Measurements from ENCODE around the gene RASSF6.
"Not testable (repeated sequence)": the region's sequence is repeated elsewhere in the genome, so short reads cannot be mapped to it uniquely, and the experiment has no call there.

The RASSF6 gene, protein sequence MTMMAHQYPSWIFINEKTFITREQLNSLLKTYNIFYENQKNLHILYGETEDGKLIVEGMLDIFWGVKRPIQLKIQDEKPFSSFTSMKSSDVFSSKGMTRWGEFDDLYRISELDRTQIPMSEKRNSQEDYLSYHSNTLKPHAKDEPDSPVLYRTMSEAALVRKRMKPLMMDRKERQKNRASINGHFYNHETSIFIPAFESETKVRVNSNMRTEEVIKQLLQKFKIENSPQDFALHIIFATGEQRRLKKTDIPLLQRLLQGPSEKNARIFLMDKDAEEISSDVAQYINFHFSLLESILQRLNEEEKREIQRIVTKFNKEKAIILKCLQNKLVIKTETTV

DNA sequence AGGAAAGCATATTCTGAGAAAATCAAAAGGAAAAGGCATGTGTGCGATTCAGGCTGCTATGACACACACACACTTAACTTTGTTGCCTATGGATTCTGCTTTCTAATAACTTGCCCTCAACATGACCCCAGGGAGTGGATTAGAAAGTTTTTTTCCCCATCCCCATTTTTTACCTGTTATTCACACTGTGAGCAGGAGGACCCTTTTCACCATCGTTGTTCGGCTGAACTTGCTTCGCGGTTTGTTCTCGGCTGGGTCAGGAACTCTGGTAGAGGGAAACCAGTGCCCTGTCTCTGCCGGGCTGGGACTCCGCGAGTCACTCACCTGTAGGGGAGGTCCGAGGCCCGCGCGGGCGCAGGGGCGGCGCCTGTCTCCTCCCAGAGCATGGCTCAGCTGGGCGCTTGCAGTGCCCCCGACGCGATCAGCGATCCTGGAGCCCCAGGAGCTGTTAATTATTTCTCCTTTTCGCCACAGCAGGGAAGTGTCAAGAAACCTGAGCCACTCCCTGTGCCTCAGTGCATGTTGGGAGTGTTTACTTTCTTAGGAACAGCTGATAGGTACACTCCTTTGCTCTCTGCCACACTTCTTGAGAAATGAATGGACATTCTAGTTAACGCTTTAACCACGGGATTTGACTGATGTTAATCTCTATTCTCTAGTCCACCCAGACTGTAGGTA, at the start of gene RASSF6:
Gene RASSF6 (minus strand): TSS at position 322 of the 678 bp plus-strand sequence. CDS start 8,641 bp downstream, outside the sequence.
- peak; percentile 96 for FAIRE-seq
- DNase-seq (ENCODE audit: insufficient read length, low spot score), result no peak

DNA sequence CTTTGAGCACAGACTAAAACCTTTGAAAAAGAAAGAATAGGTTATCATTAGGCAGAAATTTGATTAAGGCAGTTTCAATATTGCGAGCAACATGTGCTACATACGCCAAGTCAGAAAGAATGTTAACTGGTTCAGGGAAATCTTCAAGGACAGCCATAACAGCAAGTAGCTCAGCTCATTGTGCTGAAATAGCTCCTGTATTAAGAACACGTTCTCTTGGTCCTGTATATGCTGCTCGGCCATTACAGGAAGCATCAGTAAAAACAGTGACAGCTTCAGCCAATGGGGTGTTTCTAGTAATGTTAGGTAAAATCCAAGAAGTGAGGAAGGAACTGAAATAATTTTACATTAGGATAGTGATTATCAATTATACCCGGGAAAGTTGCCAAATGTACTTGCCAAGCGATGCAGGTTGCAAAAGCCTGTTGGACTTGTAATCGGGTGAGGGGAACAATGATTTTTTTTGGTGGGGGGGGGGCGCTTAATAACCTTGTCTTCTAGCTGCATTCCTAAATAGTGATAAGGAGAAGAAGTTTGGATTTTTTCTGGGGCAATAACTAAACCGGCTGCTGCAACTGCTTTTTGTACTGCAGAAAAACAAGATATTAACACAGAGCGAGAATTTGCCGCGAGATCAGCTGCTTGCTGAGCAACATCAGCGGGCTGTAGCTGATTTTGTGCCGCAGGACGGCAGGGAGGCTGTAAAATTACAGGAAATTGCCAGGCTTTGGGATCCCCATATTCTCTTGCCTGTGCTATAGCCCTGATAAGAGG, 49.4 kb upstream of the RASSF6 start:
- DNase-seq (ENCODE audit: insufficient read length, low spot score) (no peak), FAIRE-seq (no peak)

DNA sequence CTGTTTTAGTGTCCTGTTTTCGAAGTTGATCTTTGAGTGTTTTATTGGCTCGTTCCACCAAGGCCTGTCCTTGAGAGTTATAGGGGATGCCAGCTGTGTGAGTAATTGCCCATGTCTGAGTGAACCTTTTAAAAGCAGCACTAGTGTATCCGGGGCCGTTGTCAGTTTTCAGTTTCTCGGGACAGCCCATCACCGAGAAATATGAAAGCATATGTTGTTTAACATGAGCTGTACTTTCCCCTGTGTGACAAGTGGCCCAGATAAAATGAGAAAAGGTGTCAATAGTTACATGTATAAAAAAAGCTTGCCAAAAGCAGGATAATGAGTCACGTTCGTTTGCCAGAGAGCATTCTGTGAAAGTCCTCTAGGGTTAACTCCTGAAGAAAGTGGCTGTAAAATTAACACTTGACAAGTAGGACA, 48.6 kb upstream of the RASSF6 start:
- DNase-seq (ENCODE audit: insufficient read length, low spot score) (no peak), FAIRE-seq (no peak)

DNA sequence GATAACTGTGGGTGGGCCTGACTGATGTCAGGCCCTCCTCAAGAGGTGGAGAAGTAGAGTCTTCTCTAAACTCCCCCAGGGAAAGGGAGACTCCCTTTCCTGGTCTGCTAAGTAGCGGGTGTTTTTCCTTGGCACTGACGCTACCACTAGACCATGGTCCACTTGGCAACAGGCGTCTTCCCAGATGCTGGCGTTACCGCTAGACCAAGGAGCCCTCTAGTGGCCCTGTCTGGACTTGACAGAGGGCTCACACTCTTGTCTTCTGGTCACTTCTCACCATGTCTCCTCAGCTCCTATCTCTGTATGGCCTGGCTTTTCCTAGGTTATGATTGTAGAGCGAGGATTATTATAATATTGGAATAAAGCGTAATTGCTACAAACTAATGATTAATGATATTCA, 45.7 kb upstream of the RASSF6 start:
- not testable (repeated sequence) for DNase-seq (ENCODE audit: insufficient read length, low spot score)

DNA sequence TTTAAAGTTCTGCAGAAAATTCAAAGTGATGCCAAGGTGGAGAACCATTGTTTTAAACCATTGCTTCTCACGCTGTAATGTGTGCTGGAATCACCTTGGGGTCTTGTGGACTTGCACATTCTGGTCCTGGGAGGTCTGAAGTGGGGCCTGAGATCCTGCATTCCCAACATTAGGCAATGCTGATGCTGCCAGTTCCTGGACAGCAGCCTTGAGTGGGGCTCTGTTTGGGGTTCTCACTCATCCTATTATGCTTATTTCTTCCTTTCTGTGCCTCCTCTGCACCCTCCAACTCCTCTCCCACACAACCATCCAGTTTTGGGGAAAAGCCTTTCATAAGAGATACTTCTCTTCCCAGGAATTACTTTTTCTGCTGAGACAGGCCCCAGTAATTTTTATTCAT, 44.2 kb upstream of the RASSF6 start:
- no peak for FAIRE-seq
- no peak for DNase-seq (ENCODE audit: insufficient read length, low spot score)

More for the DNA sequence above, 45.7 kb upstream of the RASSF6 start:
- not testable (repeated sequence) for FAIRE-seq

DNA sequence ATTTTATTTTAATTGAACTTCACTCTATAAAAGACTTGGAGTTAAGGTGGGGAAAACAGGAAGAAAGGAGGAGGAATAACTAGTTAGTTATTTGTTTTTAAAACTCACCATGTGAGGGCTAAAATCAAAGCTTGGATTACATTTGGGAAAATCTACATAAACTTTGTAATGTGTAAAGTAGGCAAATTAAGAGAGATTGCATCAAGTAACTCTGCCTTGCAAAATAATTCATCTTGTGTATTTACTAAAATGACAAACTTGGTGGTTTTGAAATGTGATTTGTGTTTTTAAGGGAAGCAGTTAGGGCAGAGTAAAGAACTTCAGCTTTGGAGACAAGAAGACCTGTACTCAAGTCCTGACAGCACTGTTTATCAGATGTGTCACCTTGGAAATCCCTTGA, 43.3 kb upstream of the RASSF6 start:
- no peak for FAIRE-seq
- DNase-seq (ENCODE audit: insufficient read length, low spot score), result no peak

DNA sequence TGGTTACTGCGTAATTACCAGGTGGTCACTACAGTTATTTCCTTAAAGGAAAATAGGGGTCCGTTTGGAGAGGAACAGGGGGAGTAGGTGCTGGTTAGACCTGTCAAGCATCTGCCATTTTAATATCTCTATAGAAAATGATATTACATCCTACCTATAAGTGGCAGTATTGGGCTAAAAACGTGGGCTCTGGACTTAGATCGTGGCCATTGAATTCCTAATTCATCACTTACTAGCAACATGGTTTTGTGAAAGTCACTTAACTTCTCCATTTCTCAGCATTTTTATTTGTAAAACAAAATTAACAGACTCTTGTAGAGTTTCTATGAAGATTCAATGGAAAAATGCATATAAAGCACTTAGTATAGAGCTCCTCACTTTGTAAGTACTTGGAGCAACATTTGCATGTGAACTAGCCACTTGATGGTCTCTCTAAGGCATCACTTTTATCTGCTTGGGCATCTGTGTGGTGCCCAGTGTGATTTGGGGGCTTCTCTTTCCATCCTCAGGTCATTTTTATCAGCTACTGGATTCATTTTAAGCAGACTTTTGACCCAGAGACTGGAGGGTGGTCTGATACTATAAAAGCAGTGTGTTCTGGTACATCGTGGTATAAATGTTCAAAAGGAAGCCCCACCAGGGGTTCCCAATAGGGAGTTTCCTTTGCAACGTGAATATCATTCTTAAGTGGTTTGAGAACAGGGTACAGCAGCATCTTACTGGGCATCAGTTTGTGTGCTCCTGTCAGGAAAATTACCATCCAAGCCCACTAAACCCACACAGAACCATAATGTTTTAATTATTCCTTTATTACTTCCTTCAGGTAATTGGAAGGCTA, 42.7 kb upstream of the RASSF6 start:
- peak; percentile 10 for DNase-seq (ENCODE audit: insufficient read length, low spot score)
- FAIRE-seq, result no peak

DNA sequence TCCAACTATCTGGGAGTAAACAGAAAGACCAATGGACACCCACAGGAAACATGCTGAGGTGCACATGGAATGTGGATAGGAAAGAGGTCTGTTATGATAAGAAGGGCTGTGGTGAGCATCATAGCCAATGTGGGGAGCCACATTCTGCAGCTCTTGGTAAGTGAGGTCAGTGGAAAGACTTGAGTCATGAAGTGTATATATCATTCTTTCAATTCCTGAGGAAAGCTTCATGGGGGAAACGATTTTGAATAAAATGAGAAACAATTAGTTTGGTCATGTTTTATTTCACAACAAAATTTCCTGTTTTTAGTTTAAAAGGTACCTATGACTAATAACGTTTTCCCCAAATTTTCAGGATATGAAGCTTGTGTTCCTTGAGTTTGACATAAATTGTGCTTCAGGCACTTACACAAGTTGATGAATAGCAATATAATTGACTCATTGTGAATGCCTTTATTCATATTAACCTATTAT, 41.4 kb upstream of the RASSF6 start:
- DNase-seq (ENCODE audit: insufficient read length, low spot score) (no peak), FAIRE-seq (no peak)

DNA sequence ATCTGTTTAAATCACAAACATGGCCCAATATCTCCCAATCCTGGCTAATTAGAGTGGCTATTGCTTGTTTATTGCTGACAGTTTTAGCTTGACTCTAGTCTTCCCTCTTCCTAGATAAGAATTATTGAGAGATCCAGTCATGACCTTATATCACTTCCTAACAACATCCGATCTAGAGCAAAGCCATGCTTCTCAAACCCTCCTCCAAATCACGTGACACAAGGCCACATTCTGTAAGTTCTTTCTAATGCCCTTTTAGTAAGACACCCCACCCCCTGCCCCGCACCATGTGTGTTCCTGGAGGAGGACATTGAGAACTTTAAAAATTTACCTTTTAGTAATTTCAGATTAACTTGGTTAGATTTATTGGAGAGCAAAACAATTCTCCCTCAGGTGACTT, 40.6 kb upstream of the RASSF6 start:
- DNase-seq (ENCODE audit: insufficient read length, low spot score), result no peak
- no peak for FAIRE-seq

DNA sequence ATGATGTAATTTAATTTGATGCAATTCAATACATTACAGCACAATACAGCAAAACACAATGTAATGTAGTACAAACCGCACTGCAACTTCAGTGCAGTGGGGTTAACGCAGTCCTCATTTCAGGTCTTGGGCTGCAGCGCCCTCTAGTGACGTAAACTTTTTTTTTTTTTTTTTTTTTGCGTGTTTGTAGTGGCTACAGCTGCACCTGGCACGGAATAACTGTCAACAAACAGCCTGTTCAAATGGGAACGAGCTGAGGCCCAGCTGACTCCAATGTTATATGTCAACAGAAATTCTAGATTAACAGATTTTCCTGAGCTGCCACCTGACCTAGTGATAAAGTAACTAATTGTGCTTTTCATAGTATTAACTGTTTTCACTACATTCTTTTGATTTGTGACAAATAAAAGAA, 33.5 kb upstream of the RASSF6 start:
- DNase-seq (ENCODE audit: insufficient read length, low spot score) (peak; percentile 27), FAIRE-seq (peak; percentile 86)

DNA sequence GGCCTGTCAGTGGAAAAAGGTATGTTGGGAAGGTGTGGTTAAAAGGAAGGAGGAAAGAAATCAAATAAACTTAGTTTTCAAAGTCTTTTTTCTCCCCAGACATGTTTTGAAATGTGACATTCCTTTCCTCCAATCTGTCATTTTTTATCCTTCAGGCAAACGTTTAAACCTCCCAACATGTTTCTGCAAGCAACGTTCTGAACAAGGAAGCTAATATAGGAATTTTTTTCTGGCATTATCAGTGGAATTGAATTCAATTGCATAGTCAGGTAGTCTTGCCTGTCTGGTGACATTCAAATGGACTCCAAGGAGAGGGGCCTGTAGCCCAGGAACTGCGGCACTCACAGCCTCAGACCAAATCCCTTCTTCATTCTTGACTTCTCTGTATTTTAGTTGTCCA, 30.0 kb upstream of the RASSF6 start:
- FAIRE-seq (no peak), DNase-seq (ENCODE audit: insufficient read length, low spot score) (no peak)

DNA sequence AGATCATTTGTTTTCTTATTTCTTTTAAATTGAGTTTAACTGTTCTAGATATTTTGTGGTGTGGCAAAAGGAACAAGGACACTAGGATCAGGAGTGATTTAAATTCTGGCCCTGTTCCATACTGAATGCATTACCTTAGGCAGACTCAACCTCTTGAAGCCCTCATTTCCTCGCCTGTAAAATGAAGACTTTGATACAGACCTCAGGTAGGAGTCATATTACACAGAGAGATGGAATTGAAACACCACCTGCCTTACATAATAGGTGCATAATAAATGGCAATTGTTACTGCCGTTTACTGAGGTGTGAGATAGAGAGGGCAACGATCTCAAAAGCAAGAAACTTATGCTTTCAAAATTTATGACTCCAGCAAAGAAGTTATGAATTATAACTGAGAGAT, 28.2 kb upstream of the RASSF6 start:
- DNase-seq (ENCODE audit: insufficient read length, low spot score) (no peak), FAIRE-seq (no peak)

DNA sequence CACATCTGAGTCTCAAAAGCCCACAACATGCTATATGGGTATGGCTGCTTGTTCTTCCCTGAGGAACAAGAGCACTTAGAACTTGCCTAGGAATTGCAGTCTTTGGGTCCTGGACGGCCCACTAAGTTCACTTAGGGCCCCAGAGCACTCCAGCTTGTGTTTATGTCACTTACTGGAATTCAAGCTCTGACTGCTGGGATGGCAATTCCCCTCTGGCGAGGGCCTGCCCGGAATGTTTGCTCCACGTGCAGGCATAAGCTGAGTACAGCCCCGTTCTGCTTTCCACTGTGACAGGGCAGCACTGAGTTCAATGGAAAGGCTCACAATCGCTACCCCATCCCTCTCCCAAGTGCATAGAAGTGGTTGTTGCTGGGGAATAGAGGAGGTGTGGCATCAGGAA, 25.9 kb upstream of the RASSF6 start:
- DNase-seq (ENCODE audit: insufficient read length, low spot score) (no peak), FAIRE-seq (no peak)

DNA sequence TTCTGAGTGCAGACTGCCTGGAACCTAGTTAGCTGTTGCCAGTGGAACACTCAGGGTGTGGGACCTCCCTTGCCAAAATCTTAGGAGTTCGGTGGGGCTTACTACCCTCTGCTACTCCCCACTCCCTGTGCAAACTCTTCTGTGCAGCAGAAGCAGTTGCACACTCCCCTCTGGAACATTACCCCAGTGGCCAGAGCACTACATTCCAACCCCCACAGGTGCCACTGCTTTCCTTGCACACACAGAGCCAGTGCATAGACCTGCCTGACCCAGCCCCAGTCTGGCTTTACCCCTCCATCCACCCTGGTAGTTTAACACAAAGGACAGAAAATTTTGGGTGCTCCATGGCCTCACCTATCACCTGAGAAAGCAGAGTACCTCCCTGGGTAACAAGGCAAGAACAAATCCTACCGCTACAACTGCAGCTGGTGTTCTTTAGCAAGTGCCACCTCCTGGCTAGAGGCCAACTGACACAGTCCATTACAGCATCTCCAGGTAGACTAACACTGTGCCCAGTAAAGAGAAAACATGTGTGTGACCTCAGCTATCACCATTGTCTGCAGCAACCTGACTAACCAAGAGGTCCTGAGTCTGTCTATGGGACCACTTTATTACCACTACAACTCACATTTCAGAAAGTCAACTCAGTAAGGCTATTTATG, 11.5 kb upstream of the RASSF6 start:
- no peak for FAIRE-seq
- no peak for DNase-seq (ENCODE audit: insufficient read length, low spot score)

DNA sequence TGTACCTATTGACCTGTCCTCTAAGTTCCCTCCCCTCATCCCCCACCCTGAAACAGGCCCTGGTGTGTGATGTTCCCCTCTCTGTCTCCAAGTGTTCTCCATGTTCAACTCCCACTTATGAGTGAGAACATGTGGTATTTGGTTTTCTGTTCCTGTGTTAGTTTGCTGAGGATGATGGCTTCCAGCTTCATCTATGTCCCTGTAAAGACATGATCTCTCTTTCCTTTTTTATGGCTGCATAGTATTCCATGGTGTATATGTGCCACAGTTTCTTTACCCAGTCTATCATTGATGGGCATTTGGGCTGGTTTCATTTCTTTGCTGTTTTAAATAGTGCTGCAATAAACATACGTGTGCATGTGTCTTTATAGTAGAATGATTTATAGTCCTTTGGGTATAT, 8.6 kb upstream of the RASSF6 start:
- FAIRE-seq; DNase-seq (ENCODE audit: insufficient read length, low spot score): not testable (repeated sequence)

DNA sequence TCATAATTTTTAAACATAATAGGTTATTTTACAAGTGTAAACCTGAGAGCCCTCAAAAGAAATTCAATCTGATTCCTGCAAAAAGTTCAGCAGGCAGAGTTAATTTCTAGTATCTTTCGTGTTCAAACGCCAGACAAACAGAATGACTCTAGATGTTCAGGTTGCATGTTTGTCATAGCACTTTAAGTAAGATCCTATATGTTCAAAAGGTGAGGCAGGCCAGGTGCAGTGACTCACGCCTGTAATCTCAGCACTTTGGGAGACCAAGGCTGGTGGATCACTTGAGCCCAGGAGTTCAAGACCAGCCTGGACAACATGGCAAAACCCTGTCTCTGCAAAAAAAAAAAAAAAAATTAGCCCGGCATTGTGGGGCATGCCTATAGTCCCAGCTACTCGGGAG, 1.1 kb upstream of the RASSF6 start:
- no peak for FAIRE-seq
- DNase-seq (ENCODE audit: insufficient read length, low spot score), result no peak

DNA sequence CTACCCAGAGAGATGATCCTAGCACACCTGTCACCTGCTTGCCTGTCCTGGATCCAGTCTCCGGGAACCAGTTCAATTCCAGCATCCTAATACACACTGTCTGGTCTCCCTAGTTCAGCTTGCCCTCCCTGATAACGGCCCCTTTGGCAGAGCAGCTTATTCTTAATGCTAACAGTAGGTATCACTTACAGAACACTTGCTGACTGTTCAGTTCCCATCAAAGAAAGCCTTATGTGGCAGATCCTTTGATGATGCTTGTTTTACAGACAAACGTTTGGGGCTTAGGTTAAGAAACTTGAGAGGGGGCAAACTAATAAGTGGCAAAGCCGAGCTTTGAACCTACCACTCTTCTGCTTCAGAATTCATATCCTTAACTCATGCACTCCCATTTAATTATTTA, 890 bp downstream of the RASSF6 start:
- DNase-seq (ENCODE audit: insufficient read length, low spot score) (no peak), FAIRE-seq (peak; percentile 73)

DNA sequence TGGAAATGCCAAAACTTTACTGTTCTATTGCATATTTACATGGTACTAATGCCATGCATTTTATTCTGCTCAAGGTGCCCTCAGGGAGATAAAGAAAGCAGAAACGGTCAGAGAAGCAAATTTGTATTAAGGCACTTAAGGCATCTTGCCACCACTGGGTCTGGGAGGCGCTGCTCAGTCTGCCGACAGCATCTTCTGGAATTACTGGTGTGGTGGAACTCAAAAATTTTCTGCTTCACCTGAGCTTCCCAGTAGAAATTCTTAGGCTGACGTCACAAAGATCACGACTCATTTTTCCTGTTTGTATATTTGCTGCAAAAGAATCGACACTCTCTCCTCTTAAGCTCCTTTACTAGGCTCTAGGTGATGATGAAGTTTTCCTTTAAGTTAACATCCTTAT, 3.0 kb downstream of the RASSF6 start:
- FAIRE-seq (peak; percentile 60), DNase-seq (ENCODE audit: insufficient read length, low spot score) (no peak)

DNA sequence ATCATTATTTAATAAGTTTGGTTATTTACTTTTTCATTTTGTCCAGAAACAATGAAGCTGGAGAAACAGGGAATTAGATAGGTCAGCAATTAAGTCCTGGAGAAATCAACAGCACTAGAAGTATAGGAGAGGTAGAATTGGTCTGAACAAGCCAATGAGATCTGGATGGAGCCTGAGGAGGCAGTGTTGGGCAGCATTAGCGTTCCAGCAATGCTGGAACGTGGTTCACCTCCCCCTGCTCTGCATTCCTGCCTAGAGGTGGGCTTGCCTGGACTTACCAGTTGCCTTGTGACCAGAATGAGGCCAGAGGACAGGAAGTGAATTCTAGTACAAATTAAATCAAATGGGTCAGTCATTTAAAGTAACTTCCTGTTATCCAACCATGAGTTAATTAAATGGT, 4.6 kb downstream of the RASSF6 start:
- DNase-seq (ENCODE audit: insufficient read length, low spot score) (no peak), FAIRE-seq (peak; percentile 73)

DNA sequence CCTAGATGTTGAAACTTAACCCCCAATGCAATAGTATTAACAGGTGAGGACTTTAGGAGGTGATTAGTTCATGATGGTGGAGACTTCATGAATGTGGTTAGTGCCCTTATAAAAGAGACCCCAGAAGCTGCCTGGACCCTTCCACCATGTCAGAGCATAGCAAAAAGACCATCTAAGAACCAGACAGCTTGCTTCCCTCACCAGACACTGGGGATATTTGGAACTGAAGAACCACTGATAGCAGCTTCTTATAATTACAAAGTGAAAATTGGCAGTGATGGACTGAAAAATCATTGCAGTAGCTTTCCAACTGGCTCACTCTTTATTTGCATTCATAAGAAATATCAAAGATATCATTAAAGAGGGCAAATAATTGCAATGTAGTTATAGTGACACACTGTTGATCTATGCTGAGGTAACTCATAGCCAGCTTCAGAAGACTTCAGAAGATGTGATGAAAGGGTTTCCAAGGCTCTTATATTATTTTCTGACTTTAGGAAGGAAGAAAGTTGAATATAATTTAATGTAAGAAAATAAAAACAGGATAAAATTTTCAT, 5.8 kb downstream of the RASSF6 start:
- DNase-seq (ENCODE audit: insufficient read length, low spot score), result no peak
- FAIRE-seq, result peak; percentile 31

Data from GM19239 (cell line).